Retina (tissue), 1 donor: ENCODE measurements around the gene NIBAN1.
A peak's percentile ranks its signal among the peaks of the same experiment; 100 is the strongest.
"Not testable (repeated sequence)": the region's sequence is repeated elsewhere in the genome, so short reads cannot be mapped to it uniquely, and the experiment has no call there.

ENCODE experiments used
- DNase-seq: peaks from one replicate; pipeline ENCODE4 v3.0.0-alpha.2; 2016

Gene NIBAN1

GRCh38 chr1:184973272-184974055, 844 bp downstream of the NIBAN1 start:
- DNase-seq, result peak; percentile 74

DNA sequence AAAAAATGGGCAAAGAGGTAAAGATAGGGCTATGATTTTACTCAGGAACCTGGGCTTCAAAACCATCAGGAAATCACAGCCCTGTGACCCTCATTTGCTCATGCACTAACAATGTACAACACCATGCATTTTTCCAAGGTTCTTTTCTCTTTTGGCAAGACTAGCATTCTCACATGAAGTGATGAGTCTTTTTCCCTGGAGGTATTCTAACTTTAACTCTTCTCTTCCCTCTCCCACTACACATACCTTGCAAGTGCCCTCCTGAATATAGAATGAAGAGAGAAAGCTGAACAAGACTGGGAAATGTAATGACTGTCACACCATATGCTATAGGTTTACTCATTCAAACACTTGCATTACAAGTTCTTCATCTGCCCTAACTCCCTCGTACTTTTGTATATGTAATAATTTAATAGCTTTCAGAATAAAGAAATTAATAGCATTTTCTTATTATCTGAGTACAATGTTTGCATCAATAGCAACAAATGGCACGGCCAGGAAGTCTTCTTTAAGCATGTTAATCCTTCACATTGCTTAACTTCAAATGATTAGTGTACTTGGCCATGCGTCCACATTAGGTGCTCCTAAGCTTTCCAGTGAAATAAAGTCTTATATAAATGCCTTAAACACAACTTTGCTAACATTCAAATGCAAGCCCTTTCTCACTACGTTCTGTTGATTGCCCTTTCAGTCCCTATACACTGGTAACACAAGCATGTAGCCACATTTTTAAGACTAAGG, 1.8 kb downstream of the NIBAN1 start:
- no peak for DNase-seq

- no peak for DNase-seq
These were observed 2.6 kb downstream of the NIBAN1 start for GRCh38 chr1:184971522-184972265.

DNA sequence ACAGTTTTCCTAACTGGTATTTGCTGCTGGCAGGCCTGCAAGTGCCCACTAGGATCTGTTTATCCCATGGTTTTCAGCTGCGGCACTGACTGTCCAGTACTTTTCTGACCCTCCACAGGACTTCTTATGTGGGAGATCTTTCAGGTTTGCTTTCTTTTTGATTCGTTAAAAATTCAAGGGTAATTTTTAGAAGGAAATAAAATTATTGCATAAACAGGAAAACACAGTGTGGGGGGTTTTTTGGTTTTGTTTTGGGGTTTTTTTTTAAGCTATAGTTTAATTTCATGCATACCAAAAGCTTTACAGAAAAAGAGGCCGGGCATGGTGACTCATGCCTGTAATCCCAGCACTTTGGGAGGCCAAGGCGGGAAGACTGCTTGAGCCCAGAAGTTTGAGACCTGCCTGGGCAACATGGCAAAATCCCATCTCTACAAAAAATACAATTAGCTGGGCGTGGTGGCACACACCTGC, 3.6 kb downstream of the NIBAN1 start:
- DNase-seq, result no peak

DNA sequence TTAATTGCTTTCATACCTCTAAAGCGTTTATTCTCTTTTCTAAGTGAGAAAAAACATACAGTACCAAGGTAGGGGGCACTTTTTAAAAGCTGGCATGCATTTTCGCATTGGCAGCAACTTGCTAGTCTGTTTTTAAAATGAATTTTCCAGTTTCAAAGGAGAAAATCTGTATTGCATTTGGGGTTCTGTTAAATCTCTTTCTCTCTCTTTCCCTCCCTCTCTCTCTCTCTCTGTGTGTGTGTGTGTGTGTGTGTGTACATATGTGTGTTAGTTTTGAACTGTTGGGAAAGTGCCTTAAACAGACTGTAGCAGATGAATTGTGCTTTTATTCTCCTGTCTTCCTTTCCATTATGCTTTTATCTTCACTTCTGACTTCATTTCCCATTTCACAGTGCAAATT, 7.3 kb downstream of the NIBAN1 start:
- no peak for DNase-seq

- DNase-seq, result no peak
These were observed 8.1 kb downstream of the NIBAN1 start for GRCh38 chr1:184965944-184966860.

DNA sequence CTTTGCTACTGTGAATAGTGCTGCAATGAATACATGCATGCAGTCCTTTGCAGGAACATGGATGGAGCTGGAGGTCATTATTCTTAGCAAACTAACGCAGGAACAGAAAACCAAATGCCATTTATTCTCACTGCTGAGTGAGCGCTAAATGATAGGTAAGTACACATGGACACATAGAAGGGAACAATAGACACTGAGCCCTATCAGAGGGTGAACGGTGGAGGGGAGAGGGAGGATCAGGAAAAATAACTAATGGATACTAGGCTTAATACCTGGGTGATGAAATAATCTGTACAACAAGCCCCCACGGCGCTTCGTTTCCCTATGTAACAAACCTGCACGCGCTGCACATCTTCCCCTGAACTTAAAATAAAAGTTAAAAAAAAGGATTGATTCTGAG, 8.9 kb downstream of the NIBAN1 start:
- DNase-seq, result no peak

DNA sequence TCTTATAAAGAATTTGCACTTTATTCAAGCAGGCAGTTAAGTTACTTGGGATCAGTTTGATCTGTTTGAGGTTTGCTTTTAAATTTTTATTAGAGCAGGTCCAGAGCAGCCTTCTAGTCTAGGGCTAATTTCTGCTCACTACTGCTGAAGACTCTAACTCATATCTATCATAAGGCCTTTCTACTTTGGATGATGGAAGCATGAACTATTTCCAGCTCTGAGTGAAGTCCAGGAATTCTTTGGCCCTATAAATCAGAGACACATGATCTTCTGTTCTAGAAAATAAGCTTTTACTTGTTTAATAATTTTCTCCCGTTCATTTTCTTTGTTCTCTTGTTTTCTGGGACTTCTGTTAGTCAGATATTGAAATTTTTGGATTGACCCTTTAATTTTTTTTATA, 14.7 kb downstream of the NIBAN1 start:
- DNase-seq, result no peak

DNA sequence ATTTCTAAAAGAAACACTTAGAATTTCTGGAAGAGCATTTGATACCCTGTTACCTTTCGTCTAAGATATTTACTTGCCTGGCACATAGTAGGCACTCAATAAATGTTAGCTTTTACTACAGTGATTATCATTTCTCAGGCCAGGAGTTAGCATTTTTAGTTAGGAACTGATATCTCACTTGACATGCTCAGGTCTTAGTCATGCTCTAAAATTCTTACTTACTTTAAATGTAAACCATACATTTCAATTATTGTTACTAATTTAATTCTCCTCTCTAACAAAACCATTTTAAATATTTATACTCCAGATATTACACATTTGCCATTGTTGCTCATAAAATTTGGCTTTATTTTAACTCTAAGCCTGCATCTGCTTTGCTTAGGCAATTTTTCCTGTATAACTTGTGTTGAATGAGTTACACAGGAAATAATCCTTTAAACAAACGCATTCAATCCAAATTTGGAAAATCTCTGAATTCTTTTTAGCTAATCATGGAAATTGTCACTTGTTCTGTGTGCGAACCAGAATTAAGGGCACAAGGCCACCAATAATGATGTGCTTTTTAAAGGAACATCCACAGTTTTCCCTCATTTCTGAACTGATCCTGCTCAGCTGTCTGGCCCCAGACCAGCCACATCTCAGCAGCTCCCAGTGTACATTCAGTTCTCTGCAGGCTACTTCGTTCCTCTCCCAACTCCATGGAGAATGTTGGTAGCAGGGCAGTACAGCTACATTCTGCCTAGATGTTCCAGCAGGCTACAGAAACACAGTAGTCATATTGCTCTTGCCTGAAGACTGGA, 15.6 kb downstream of the NIBAN1 start:
- no peak for DNase-seq

- DNase-seq, result not testable (repeated sequence)
These were observed 16.4 kb downstream of the NIBAN1 start for GRCh38 chr1:184957901-184958300.

- DNase-seq, result peak; percentile 12
These were observed 17.2 kb downstream of the NIBAN1 start for GRCh38 chr1:184956999-184957700.

DNA sequence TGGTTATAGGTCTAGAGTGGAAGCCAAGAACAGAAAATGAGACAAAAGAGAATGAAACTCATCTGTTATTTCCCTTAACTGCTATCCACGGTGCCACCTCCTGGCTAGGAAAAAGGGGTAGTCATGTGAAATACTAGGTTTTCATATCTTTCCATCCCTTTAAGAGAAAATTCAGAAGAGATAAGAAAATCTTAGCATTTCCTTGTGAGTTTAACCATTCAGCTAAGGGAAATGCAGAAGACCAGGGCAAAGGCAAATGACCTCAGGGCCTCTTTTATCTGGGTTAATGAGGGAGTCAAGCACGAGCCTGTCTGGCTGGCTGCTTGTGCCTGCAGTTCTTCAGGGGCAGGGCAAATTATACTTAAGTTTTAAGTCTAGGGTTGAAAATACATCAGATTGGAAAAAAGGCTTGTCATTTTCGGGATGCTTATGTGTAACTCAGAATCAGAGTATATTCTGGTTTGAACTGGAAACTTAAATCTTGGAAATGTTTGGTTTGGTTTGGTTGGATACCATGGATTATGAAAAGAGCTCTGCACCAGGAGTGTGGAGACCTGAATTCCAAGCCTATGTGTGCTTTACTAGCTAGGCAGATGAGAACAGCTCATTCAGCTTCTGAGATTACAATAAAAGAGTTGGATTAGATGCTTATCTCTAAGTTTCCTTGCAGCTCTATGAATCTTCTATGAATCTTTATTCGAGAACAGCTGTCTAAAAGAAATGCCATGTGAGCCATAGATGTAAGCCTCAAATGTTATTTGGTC, 19.9 kb downstream of the NIBAN1 start:
- DNase-seq, result no peak

DNA sequence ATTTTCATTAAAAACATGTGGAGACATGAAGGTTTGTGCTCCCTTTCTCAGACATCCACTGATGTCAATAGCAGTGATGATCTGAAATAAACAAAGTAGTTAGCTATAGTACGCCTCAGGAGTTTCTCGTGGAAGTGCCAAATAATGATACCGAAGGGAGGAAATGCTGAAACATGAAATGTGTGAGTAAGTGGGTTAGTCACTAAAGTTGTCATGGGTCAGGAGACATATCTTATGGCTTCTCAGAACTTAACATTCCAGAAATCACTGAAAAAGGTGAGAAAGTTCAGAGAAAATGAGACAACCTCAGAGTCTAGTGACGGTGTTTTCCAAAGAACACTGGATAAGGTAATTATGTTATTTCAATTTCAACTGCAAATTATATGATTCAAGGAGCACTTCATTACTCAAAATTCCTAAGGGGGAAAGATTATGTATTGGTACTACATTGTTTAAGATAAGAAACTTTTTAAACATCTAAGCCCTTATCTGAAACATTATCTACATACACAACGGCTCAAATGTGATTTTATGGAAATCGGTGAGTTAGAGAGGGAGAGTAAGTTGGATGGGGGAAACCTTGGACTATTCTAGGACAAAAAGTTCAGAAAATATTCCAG, 20.6 kb downstream of the NIBAN1 start:
- DNase-seq, result no peak

GRCh38 chr1:184952428-184952827, 21.9 kb downstream of the NIBAN1 start:
- DNase-seq, result no peak

GRCh38 chr1:184951788-184952187, 22.5 kb downstream of the NIBAN1 start:
- no peak for DNase-seq

- DNase-seq, result no peak
These were observed 23.4 kb downstream of the NIBAN1 start for GRCh38 chr1:184950906-184951305.

DNA sequence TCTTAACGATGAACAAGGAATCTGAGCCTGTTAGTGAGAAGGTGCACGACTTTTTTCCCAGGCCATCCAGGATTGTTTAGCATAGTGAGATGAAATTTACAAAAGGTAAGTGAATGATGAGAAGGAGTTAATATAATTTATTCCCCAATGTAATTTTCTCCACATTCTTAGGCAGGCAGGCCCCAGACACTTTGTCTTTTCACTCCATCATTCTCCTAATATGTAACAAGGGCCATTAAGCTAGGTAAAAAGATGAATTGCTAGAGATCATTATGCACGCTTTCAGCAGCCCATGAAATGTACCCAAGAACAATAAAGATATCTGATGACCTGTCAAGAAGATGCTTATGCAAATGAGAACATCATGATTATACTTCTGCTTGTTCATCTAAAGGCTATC, 24.1 kb downstream of the NIBAN1 start:
- no peak for DNase-seq

- DNase-seq, result peak; percentile 16
These were observed 26.6 kb downstream of the NIBAN1 start for GRCh38 chr1:184947497-184948256.
